ENCODE measurements around the gene UVSSA.

Gene UVSSA, protein sequence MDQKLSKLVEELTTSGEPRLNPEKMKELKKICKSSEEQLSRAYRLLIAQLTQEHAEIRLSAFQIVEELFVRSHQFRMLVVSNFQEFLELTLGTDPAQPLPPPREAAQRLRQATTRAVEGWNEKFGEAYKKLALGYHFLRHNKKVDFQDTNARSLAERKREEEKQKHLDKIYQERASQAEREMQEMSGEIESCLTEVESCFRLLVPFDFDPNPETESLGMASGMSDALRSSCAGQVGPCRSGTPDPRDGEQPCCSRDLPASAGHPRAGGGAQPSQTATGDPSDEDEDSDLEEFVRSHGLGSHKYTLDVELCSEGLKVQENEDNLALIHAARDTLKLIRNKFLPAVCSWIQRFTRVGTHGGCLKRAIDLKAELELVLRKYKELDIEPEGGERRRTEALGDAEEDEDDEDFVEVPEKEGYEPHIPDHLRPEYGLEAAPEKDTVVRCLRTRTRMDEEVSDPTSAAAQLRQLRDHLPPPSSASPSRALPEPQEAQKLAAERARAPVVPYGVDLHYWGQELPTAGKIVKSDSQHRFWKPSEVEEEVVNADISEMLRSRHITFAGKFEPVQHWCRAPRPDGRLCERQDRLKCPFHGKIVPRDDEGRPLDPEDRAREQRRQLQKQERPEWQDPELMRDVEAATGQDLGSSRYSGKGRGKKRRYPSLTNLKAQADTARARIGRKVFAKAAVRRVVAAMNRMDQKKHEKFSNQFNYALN

GRCh38 chr4:1346781-1347409 lies at the start of gene UVSSA:
TSS of gene UVSSA (plus strand) at chr4:1347208. CDS start at chr4:1348092, 884 bp downstream.
- no peak for TF ChIP-seq CTCF (IDR thresholded peaks at IDR 0.05)

DNA sequence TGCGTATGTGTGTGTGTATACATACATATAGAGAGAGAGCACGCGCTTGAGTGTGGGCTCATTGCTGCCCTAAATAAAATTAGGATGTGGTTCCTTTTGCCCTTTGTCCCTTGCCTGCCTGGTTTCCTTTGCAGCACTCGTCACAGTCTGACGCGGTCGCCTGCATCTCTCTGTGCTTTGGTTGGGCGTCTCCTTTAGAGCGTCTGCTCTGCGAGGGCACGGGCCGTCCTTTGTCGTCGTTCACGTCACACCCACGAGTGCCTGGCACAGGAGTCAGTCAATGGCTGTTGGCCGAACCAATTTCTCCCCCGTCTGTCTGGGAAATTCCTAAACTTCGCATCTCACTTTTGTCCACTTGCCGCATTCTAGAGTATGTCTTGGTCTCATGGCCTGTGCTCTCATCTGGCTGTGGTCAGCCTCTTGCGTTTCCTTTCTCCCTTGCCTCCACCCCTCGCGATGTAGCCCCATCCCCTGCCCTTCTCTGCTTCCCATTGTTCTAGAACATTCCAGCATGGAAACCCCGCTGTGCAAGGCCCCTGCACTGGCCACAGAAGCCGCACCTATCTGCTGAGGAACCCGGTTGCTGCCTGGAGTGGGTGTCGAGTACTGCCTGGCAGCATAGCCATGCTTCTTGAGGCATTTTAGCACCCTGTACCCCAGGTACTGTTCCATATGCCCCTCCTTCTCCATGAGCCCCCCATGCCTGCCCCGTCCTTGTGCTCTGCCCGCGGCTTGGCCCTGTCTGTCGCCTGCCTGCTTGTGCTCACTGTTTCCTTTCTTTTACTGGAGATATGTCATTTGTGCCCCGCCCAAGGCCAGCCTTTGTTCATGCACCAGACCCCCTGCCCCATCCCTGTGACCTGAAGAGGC lies 49.3 kb upstream of the UVSSA start:
- TF ChIP-seq CTCF (IDR thresholded peaks at IDR 0.05) = no peak

DNA sequence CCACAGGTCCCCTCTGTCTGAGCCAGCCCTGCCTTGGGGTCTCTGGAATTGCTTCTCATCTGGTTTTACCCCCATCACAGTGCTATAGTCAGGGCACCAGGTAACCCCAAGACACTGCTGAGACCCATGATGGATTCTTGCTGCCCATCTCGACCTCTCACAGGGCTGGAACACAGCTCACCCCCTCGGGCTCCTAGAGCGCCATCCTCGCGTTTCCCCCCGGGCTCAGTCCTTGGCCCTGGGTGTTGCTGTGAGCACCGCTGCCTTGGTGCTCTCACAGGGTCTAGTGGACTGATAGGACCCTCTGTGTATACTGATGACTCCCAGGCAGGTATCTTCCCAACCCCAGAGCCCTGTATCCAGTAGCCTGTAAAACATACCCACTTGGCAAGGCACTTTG lies 48.5 kb upstream of the UVSSA start:
- TF ChIP-seq CTCF (IDR thresholded peaks at IDR 0.05) = no peak

DNA sequence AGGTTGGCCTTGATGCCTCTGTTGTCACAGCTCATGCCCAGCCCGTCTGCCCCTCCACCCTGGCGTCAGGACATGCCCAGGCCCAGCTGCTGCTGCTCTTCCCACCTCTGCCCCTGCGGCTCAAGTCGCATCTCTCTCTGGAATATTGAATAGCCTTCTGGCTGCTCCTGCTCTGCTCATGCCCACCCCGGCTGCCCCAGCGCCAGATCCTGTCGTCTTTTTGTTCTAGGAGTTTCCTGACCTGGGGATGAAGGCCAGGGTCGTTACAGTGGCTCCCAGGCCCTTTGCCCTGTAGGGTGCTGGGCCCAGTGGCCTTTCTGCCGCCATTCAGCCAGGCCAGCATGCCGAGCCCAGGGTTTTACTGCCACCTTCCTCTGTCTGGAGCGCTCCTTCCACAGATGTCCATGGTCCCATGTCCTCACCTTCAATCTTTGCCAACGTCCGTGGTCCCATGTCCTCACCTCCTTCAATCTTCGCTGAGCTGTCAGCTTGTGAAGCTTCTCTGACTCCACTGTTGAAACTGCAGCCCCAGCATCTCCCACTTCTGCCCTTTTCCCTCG lies 47.6 kb upstream of the UVSSA start:
- TF ChIP-seq CTCF (IDR thresholded peaks at IDR 0.05) = no peak

DNA sequence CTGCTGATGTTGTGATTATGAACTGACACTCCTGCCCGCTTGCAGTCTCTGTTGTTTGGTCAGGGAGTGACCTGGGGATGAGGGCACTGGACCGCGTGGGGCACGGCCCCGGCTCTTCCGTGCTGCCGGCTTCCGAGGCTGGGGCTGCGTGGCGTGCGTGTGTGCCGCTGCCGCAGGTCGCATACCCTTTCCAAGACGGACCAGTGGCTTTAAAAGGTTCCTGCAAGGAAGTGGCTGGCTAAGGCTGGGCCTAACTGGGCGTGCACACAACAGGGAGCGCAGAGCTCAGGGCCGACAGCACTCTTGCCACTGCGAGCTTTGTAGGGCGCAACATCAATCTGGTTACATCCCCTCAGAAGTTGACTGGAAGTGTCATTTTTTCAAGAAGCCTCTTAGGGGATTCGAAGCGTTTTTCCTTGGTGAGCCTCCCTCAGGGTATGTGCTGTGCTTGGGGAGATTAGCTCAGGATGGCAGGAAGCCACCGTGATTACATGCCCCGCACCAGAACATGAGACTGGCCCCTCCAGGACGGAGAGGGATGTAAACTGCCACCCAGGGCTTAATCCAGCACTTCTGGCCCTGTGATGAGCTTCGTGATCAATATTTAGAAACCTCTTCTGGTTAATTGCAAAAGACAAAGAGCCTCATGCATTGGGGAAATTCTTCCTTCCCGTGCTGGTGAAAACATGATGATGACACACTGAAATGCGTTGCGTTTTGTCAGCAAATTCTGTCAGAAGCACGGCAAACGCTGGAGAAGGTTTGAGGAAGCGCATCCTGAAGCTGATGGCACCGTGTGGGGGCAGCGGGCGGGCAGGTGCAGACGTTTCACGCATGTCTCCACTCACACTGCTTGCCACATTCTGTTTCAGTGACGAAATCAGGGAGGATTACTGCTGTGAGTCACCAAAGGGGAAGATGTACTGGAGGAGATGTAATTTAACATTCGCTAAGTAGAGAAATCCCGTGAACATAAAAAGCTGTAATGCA lies 46.2 kb upstream of the UVSSA start:
- TF ChIP-seq CTCF (IDR thresholded peaks at IDR 0.05) = no peak

DNA sequence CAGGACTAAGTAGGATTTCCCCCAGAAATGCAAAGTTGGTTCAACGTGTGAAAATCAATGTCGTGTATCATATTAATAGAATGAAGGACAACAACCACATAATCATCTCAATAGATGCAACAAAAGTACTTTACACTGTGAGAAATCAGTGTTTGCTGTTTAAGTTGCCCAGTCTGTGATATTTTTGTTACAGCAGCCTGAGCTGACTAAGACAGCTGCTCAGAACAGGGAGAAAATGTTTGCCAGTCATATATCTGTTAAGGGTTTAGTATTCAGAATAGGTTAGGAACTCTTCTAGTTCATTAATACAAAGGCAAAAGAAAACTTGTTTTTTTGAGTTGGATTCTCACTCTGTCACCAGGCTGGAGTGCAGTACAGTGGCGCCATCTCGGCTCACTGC lies 44.8 kb upstream of the UVSSA start:
- TF ChIP-seq CTCF (IDR thresholded peaks at IDR 0.05) = no peak
